ENCODE measurements around the gene TRPC4AP. TPM values are rescaled to one million over a fixed set of nuclear protein-coding genes. Genes with fewer than 3 reads are reported as not detected.

The TRPC4AP gene
- total and polyA plus RNA-seq, 2 of the 8 experiments (the other 6 are each of a cell fraction or from before 2014, with no cell fraction given) = 73.1 to 74.8 TPM

DNA sequence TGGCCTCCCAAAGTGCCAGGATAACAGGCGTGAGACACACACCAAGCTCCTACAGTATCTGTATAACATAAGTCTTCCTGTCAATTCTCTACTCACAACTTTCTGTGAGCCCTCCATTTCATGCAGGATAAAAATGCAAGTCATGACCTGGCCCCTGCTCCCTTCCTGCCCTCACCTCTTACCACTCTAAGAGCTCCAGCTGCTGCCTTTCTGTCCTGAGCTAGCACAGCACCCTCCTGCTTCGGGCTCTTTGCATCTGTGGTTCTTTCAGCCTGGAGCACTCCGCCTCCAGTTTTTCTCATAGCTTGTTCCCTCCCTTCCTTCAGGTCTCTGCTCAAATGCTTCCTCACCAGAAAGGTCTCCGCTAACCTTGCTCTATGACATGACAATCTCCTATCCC, 23.7 kb upstream of the TRPC4AP start:
- Histone ChIP-seq H3K4ac (replicated peaks; ENCODE audit: insufficient read length, low read depth, low read length) (no peak overlapping the region), H3K9ac (replicated peaks in 1 of 4; ENCODE audit: extremely low read depth in 1 of 4, low read depth in 3 of 4, low read length in 3 of 4) (no peak overlapping the region), H3K9me3 (ENCODE audit: insufficient read depth in 2 of 2, low read depth in 1 of 2, low read length in 1 of 2) (no peaks in the 10 kb centered on the region), H3K79me2 (ENCODE audit: control insufficient read depth in 1 of 2, insufficient read depth in 2 of 2, low read length in 2 of 2) (no peaks in the 10 kb centered on the region), H2BK20ac (ENCODE audit: low read length) (no peak overlapping the region), H3K4me3 (ENCODE audit: extremely low read depth in 1 of 4, insufficient read depth in 2 of 4, low read depth in 3 of 4, low read length in 4 of 4) (no peak overlapping the region), H4K8ac (ENCODE audit: extremely low read depth, insufficient read depth, low read length) (no peak overlapping the region), H4K20me1 (replicated peaks in 1 of 2; ENCODE audit: control insufficient read depth in 1 of 2, insufficient read depth in 2 of 2, low read length in 2 of 2) (no peaks in the 10 kb centered on the region), H3K36me3 (ENCODE audit: control insufficient read depth in 2 of 4, insufficient read depth in 4 of 4, low read length in 3 of 4) (peaks cover 5 to 28% (median 14%) of the 10 kb centered on the region in 4 experiments; a peak in 7 of 8 replicates), H3K56ac (replicated peaks; ENCODE audit: insufficient read length, low read depth, low read length) (no peak overlapping the region), H3K27me3 (replicated peaks in 1 of 4; ENCODE audit: control insufficient read depth in 3 of 4, extremely low read depth in 1 of 4, insufficient read depth in 3 of 4, low read length in 3 of 4) (no peaks in the 10 kb centered on the region), H3K23ac (ENCODE audit: insufficient read length) (no peak overlapping the region), H3K27ac (ENCODE audit: low read depth, low read length) (no peak overlapping the region), H2AK5ac (ENCODE audit: low read depth, low read length) (no peak overlapping the region), H3K18ac (ENCODE audit: extremely low read depth, low read length) (no peak overlapping the region), H2BK5ac (ENCODE audit: low read depth, low read length) (no peak overlapping the region), H3K14ac (ENCODE audit: insufficient read length) (no peak overlapping the region), H4K5ac (ENCODE audit: insufficient read length, low read depth, low read length) (no peak overlapping the region), H2AFZ (ENCODE audit: low read length) (no peak overlapping the region), H3K23me2 (ENCODE audit: low read depth, low read length) (no peaks in the 10 kb centered on the region), H4K91ac (replicated peaks; ENCODE audit: insufficient read length, low read length) (no peak overlapping the region), H3K79me1 (ENCODE audit: low read depth, low read length) (no peaks in the 10 kb centered on the region), H2BK12ac (ENCODE audit: low read depth, low read length) (no peak overlapping the region), H3K4me1 (replicated peaks in 1 of 4; ENCODE audit: control insufficient read depth in 3 of 4, insufficient read depth in 4 of 4, low read length in 3 of 4) (no peaks in the 10 kb centered on the region), H2BK15ac (ENCODE audit: low read length) (no peak overlapping the region), H2BK120ac (replicated peaks; ENCODE audit: low read depth, low read length) (no peak overlapping the region), H3K4me2 (ENCODE audit: insufficient read depth in 1 of 2, low read depth in 2 of 2, low read length in 2 of 2) (no peak overlapping the region)
- 80% methylated on average over 4 of the region's 4 CpGs; no CpG with 5 or more reads in 1 of the 2 experiments for WGBS, 2 experiments (ENCODE audit: extremely low coverage in 1 of 2, insufficient coverage in 1 of 2, insufficient read length in 1 of 2, insufficient replicate concordance in 2 of 2, low coverage in 1 of 2, low lambda C conversion rate in 2 of 2, missing lambda C conversion rate in 1 of 2)
- DNase-seq (ENCODE audit: low read depth in 1 of 2, low spot score in 2 of 2) = no peak
- ChIA-PET CTCF (ENCODE audit: partially characterized antibody) (interaction anchor here (0.6 to 1.2 kb wide), 6 partner anchors 9 to 163 kb away, joined by 3 to 5 read pairs (median 3); no protein-coding TSS in a partner anchor), POLR2A (ENCODE audit: partially characterized antibody) (interaction anchor here (2.0 kb wide), 1 partner anchor 16 kb away, joined by 5 read pairs; no protein-coding TSS in a partner anchor)
- TF ChIP-seq SP1 (IDR thresholded peaks at IDR 0.05; ENCODE audit: low read depth, low read length) (no peak), CTBP2 (IDR thresholded peaks at IDR 0.05; ENCODE audit: borderline replicate concordance, insufficient read depth, insufficient read length, low read length) (no peak), CBX8 (IDR thresholded peaks at IDR 0.05; ENCODE audit: borderline replicate concordance, low read depth, low read length) (no peak), TBP (IDR thresholded peaks at IDR 0.05; ENCODE audit: low read depth, low read length) (no peak), KDM5A (IDR thresholded peaks at IDR 0.05; ENCODE audit: low read length) (no peak), BCL11A (IDR thresholded peaks at IDR 0.05; ENCODE audit: low read depth in 2 of 2, low read length in 2 of 2) (no peak), KDM1A (IDR thresholded peaks at IDR 0.05; ENCODE audit: borderline replicate concordance, low read length) (no peak)
- no peak for FAIRE-seq

Measured in H1 (cell line).